DND-41 (cell line): ENCODE data around the gene ITGA1.
A peak's percentile ranks its signal among the peaks of the same experiment; 100 is the strongest.

ENCODE experiments used
- ATAC-seq: fragments of 200-7000 bp; cut with Tn5 transposase; 3 replicates; pipeline ENCODE4 v1.9.1; 2021; ENCODE audit warnings: low read depth; ENCODE audit not compliant: insufficient read depth
- DNase-seq: peaks from one replicate; pipeline ENCODE4 v3.0.0-alpha.2; 2020
- H2AFZ ChIP-seq: 2 replicates; pipeline ENCODE4 v1.6.0; 2012; ENCODE audit warnings: low read depth, low read length
- H3K27ac ChIP-seq: 2 replicates; pipeline ENCODE4 v1.5.1; 2012; ENCODE audit warnings: low read length, inconsistent platforms
- H3K27me3 ChIP-seq: fragments of 200-600 bp; sonication (generic); 2 replicates; pipeline ENCODE4 v1.6.0; 2012; ENCODE audit warnings: low read length, mild to moderate bottlenecking, inconsistent platforms; ENCODE audit not compliant: insufficient read depth, poor library complexity
- H3K36me3 ChIP-seq: 2 replicates; pipeline ENCODE4 v1.5.1; 2012; ENCODE audit warnings: low read length, inconsistent platforms; ENCODE audit not compliant: insufficient read depth
- H3K4me1 ChIP-seq: 2 replicates; pipeline ENCODE4 v1.5.1; 2012; ENCODE audit warnings: mild to moderate bottlenecking, low read length; ENCODE audit not compliant: insufficient read depth
- H3K4me2 ChIP-seq: 2 replicates; pipeline ENCODE4 v1.6.0; 2012; ENCODE audit warnings: mild to moderate bottlenecking, moderate library complexity, low read length, inconsistent platforms; ENCODE audit not compliant: insufficient read depth
- H3K4me3 ChIP-seq, 2 experiments: fragments of 200-600 bp in 1 of 2; shearing (Covaris generic) in 1 of 2; 2 replicates each; pipeline ENCODE4 v1.5.1; 2012 to 2016; ENCODE audit warnings: inconsistent platforms in 2 of 2, low read length in 2 of 2, mild to moderate bottlenecking in 2 of 2, low read depth in 1 of 2, moderate library complexity in 1 of 2
- H3K79me2 ChIP-seq: 2 replicates; pipeline ENCODE4 v1.6.0; 2012; ENCODE audit warnings: low read length, inconsistent platforms; ENCODE audit not compliant: insufficient read depth
- H3K9ac ChIP-seq: 2 replicates; pipeline ENCODE4 v1.6.0; 2012; ENCODE audit warnings: low read depth, mild to moderate bottlenecking, inconsistent platforms, low read length, moderate library complexity
- H3K9me3 ChIP-seq: 2 replicates; pipeline ENCODE4 v1.5.1; 2012; ENCODE audit warnings: low read length, moderate library complexity, mild to moderate bottlenecking, inconsistent platforms; ENCODE audit not compliant: insufficient read depth, severe bottlenecking
- H4K20me1 ChIP-seq: 2 replicates; pipeline ENCODE4 v1.6.0; 2012; ENCODE audit warnings: low read length; ENCODE audit not compliant: insufficient read depth
- EZH2 ChIP-seq: IDR thresholded peaks from 3 replicates; pipeline ENCODE4 v1.6.1; 2012; ENCODE audit warnings: borderline replicate concordance, low read depth, mild to moderate bottlenecking, moderate library complexity, low read length, inconsistent platforms; ENCODE audit not compliant: severe bottlenecking
- TF ChIP-seq, protein P1 (sequence below): IDR thresholded peaks from 2 replicates; pipeline ENCODE4 v1.5.1; 2012; ENCODE audit warnings: borderline replicate concordance, low read length, moderate library complexity, mild to moderate bottlenecking; ENCODE audit not compliant: poor library complexity, severe bottlenecking; ENCODE audit errors: extremely low read depth

The ITGA1 gene

DNA sequence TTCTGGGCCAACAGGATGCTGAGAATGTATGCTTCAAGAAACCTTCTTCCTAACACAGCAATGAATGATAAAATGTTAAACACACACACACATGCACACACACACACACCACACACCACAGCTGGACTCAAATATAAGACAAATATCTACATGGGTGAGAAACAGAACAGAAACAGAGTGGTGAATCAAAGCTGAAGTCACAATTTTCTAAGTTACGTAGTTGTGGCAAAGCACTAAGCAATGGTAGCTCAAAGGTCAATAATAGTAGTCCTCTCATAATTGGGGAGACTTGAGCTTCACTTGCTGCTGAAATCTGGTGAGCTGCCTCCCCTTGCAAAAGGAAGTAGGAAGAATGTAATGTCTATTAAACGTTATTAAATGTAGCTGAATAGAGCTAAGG lies 33.7 kb upstream of the ITGA1 start:
- DNase-seq = no peak
- Histone ChIP-seq H3K9me3 (no peaks in the 10 kb centered on the region), H2AFZ (0 out of 2 replicates have a peak overlapping the region, but pooled peaks have one; percentile 16), H4K20me1 (no peaks in the 10 kb centered on the region), H3K4me2 (no peak overlapping the region), H3K4me3 (no peak overlapping the region), H3K9ac (no peak overlapping the region), H3K4me1 (no peaks in the 10 kb centered on the region), H3K79me2 (no peaks in the 10 kb centered on the region), H3K36me3 (no peaks in the 10 kb centered on the region), H3K27me3 (no peaks in the 10 kb centered on the region), H3K27ac (no peak overlapping the region)
- TF ChIP-seq, protein P1, sequence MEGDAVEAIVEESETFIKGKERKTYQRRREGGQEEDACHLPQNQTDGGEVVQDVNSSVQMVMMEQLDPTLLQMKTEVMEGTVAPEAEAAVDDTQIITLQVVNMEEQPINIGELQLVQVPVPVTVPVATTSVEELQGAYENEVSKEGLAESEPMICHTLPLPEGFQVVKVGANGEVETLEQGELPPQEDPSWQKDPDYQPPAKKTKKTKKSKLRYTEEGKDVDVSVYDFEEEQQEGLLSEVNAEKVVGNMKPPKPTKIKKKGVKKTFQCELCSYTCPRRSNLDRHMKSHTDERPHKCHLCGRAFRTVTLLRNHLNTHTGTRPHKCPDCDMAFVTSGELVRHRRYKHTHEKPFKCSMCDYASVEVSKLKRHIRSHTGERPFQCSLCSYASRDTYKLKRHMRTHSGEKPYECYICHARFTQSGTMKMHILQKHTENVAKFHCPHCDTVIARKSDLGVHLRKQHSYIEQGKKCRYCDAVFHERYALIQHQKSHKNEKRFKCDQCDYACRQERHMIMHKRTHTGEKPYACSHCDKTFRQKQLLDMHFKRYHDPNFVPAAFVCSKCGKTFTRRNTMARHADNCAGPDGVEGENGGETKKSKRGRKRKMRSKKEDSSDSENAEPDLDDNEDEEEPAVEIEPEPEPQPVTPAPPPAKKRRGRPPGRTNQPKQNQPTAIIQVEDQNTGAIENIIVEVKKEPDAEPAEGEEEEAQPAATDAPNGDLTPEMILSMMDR = no peak
- TF ChIP-seq EZH2 = no peak
- ATAC-seq = no peak

DNA sequence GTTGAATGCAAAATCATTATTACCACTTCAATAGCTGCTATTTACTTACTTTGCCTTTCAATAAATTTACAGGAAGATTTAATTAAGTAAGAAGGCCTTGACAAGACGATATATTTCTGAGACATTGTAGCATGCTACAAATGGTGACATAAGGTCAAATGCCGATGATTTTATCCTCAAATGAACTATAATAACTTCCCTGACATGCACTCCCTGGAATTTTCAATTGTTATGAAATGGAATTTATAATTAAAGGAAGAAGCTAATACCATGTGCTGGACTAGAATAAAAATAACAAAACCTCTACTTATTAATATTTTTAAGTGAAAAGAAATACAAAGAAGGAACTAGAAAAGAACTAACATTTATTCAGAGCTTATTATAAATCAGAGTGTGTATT lies 30.2 kb upstream of the ITGA1 start:
- Histone ChIP-seq H3K9me3 (no peaks in the 10 kb centered on the region), H3K27me3 (no peaks in the 10 kb centered on the region), H3K4me2 (no peak overlapping the region), H3K4me3 (no peak overlapping the region), H3K4me1 (no peaks in the 10 kb centered on the region), H4K20me1 (no peaks in the 10 kb centered on the region), H2AFZ (no peak overlapping the region), H3K36me3 (no peaks in the 10 kb centered on the region), H3K27ac (no peak overlapping the region), H3K9ac (no peak overlapping the region), H3K79me2 (no peaks in the 10 kb centered on the region)
- DNase-seq (no peak), ATAC-seq (no peak)
- TF ChIP-seq, protein P1 = no peak
- TF ChIP-seq EZH2 = no peak

DNA sequence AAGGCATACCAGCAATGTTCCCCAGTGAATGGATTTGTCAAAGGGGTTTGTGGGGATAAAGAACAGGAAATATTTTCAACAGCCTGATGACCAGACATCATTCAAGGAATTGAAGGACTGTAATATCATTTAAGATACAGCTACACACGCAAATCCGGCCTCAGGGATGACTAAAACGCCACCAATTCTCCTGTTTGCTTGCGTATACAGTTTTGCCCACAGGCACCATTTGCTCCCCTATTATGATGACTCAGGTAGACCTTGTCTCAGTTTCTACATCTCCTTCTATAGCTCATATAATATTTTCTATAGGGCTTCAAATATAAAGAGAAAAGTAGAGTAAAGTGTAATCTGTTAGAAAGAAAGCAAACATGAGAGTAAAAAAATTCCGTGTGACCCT lies 29.7 kb upstream of the ITGA1 start:
- no peaks in the 10 kb centered on the region for H3K27me3 ChIP-seq
- H3K27ac ChIP-seq = no peak overlapping the region
- H3K36me3 ChIP-seq = no peaks in the 10 kb centered on the region
- H4K20me1 ChIP-seq = no peaks in the 10 kb centered on the region
- H2AFZ ChIP-seq = no peak overlapping the region
- DNase-seq (no peak), ATAC-seq (no peak)
- no peaks in the 10 kb centered on the region for H3K9me3 ChIP-seq
- TF ChIP-seq, protein P1 = no peak
- TF ChIP-seq EZH2 = no peak
- H3K79me2 ChIP-seq = no peaks in the 10 kb centered on the region
- no peak overlapping the region for H3K9ac ChIP-seq
- no peak overlapping the region for H3K4me2 ChIP-seq
- no peak overlapping the region for H3K4me3 ChIP-seq
- no peaks in the 10 kb centered on the region for H3K4me1 ChIP-seq

DNA sequence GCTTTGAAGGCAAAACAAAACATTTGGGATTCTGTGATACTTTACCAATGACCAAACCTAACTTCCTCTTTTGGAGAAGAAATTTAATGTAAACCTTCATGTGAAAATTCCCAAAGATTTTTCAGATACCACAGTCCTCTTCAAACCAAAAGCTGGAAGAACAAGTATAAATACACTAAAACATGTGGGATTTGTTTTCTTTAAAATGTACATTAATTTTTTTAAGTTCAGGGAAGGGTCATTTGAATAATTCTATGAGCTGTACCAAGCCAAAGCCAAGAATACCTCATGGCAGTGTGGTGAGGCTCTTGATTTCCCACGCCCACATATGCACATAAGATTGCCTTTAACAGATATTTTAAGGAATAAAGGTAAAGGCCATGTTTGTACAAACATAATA lies 28.4 kb upstream of the ITGA1 start:
- Histone ChIP-seq H3K9ac (no peak overlapping the region), H3K79me2 (no peaks in the 10 kb centered on the region), H3K9me3 (no peaks in the 10 kb centered on the region), H2AFZ (no peak overlapping the region), H3K27ac (no peak overlapping the region), H3K36me3 (no peaks in the 10 kb centered on the region), H3K4me1 (no peaks in the 10 kb centered on the region), H3K27me3 (no peaks in the 10 kb centered on the region), H3K4me3 (no peak overlapping the region), H4K20me1 (no peaks in the 10 kb centered on the region), H3K4me2 (no peak overlapping the region)
- ATAC-seq = no peak
- TF ChIP-seq, protein P1 = no peak
- TF ChIP-seq EZH2 = no peak
- no peak for DNase-seq
